DMS 273 treated with DMSO at 0.1 percent for 48 hours (cell line): ENCODE data around the gene AGAP3.

Experiments used
- DNase-seq: peaks from one replicate; lab custom pipeline; 2025; lab: John Stamatoyannopoulos, UW

The AGAP3 gene

GRCh38 chr7:151124481-151124880, 38.2 kb downstream of the AGAP3 start:
- DNase-seq: no peak

DNA sequence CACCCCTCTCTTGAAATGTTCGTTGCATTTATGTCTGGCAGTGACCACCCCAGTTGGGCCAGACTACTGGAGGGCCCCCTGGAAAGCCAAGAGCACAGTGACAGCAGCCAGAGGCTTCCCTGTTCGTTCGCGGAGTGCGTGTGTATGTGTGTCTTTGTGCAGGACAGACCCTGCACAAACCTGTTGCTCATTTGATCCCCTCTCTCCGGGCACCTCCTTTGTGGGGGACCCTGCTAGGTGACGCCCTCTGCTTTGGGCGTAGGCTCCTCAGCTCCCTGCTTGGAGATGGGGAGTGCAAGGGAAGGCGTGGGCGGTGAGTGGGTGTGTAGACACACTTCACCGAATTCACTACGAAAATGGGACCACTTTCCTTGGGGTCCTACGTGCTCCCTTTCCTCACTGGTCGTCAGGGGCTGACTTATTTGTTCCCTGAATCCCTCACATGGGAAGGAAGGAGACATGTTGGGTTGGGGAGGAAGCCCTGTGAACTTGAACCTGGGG, 38.7 kb downstream of the AGAP3 start:
- no peak for DNase-seq

- DNase-seq: no peak
These were observed 39.2 kb downstream of the AGAP3 start for GRCh38 chr7:151125470-151125845.

DNA sequence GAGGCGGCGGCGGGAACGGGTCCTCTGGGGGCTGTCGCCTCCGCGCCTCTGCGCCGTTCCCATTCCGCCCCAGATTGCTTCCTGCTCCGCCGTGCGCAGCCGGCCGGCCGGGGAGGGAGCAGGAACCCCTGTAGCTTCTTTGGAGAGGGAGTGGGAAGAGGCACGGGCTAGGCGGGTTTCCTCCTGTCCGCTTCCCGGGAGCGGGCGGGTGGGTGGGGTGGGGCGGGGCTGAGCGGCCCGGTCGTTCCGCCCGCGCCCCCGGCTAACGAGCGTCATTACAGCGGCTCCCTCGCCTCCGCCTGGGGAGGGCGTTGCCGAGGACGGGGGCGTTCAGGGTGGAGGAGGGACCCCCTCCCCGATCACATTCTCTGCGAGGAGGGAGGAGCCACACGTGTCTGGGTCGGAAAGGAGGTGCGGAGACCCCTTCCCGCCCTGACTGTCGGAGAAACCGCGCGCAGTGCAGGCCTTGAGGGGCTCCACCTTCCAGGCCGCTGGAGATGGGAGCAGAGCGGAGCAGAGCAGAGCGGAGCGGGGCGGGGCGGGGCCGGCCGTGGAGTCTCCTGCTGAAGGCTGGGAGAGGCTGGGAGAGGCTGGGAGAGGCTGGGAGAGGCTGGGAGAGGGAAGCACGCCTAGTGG, 39.7 kb downstream of the AGAP3 start:
- DNase-seq: no peak

DNA sequence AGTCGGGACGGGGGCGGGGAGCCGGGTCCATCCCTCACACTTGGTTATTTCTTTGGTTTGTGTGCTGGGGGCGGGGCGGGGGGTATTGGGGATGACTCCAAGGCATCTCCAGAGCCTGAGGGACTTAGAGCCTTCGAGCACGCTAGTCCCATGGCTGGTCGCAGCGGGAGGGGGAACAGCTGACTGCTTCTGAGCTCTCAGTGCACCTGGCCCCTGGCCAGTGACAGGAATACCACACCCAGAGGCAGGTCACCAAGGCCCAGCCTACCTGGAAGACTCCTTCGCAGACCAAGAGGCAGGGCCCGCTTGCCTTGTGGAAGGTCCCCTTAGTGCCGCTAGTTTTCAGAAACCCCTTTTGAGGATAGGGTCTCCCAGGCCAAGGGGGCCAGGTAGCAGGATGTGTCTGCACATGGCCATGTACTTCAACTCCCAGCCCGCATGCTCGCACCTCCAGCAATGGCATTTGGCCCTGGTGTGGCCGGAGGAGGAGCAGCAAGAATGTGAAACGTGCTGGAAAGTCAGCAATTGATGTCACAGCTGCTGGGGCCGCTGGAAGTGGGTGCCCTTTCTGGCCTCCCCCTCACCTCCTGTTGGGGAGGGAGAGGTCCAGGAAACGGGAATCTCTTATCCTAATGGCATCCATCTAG, 40.3 kb downstream of the AGAP3 start:
- no peak for DNase-seq

GRCh38 chr7:151128144-151128543, 41.9 kb downstream of the AGAP3 start:
- DNase-seq: no peak

GRCh38 chr7:151128716-151129115, 42.4 kb downstream of the AGAP3 start:
- DNase-seq: no peak

- DNase-seq: no peak
These were observed 43.1 kb downstream of the AGAP3 start for GRCh38 chr7:151129117-151129959.

- no peak for DNase-seq
These were observed 43.8 kb downstream of the AGAP3 start for GRCh38 chr7:151129960-151130591.

GRCh38 chr7:151130741-151131157, 44.5 kb downstream of the AGAP3 start:
- DNase-seq: no peak

- no peak for DNase-seq
These were observed 44.9 kb downstream of the AGAP3 start for GRCh38 chr7:151131224-151131591.

DNA sequence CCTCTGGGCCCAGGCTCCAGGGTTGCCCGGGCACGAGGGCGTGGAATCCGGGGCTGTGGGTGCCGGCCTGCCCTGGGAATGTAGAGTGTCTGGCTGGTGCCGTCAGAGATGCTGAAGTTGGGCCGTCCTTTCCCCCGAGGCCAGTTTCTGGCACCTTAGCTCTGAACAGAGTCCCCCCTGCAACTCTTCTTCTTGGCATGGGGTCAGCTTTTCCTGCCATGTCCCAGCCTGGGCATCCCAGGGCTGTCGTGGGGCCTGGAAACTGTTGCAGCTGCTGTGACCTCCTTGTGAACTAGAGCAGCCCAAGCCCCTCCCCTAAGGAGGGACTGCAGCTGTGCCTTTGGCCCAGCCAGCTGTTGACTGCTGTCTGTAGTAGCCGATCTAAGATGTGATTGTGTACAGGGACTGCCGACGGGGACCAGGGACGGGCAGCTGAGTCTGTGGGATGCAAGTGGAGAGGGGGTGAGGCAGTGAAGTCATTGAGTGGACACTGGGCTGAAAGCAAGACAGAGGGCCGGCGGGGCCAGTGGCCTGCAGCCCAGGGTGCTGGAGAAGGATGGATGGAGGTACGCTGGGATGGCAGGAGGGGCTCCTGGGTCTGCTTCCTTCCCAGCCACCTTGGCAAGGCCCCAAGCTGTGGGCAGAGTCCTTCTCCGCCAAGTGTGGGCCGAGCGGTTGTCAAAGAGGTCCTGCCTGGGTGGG, 45.5 kb downstream of the AGAP3 start:
- DNase-seq: no peak

DNA sequence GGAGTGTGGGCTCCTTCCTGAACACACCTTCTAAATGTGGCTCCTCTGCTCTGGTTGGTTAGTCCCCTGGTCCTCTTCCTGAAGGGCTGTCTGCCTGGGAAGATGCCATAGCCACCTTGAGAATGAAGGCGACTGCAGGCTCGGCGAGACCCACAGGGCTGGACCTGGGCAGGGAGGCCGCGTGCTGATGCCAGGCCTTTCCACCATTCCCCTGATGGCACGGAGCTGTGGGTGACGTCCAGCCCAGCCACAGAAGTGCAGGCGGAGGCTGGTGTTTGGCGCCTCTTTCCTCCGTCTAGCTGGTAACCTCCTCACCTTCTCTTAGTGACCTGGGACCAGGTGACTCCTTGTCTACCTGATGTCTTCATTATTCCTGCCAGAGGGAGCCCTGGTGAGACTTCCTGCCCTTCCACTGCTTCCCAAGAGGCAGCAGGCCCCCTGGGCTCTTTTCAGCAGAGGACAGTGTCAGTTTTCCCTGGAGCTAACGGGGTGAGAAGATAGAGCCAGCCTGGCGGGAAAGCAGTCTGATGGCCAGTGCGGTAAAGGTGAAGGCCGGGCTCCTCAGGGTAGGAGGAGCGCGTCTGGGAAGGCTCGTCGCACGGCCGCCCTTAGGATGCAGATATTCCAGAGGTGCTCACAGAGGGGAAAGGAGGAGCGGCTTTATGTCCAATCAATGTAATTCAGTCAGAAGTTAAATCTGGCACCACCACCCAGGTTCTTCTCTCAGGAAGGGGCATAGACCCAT, 46.4 kb downstream of the AGAP3 start:
- DNase-seq: no peak

GRCh38 chr7:151133266-151133985, 47.2 kb downstream of the AGAP3 start:
- no peak for DNase-seq

- no peak for DNase-seq
These were observed 47.9 kb downstream of the AGAP3 start for GRCh38 chr7:151133986-151134742.

DNA sequence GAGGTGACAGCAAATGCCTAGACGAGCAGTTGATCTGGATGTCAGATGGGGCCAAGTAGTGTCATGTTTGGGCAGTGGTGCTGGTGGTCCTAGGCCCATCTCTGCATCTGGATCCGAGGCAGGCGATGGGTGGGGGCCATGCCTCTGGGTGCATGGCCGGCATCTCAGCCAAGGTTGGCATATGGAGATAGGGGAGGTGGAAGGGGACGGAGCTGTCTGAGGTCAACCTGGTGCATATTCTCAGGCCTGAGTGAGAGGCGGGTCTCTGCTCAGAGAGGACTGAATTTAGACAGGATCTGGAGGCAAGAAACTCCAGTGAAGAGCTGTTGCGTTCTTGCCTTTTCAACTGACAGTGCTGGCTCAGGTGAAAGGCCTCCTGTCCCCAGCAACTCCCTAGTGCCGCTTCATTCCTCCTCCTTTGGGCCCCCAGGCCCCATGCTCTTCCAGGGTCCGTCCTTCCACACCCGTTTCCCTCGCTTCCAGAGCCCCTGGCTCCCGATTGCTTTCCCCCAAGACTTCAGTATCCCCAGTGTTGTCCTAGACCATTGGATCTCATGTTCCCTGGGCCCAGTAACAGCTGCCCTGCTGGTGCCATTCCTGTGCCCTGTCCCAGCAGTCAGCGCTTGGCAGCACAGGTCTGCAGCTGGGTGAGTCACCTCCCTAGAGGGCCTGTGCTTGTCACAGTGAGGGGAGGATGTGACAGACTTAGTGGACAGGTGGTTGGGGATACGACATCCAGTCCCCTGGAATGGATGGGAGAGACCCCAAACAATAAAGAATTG, 48.7 kb downstream of the AGAP3 start:
- DNase-seq: no peak

GRCh38 chr7:151135525-151135845, 49.2 kb downstream of the AGAP3 start:
- DNase-seq: no peak

DNA sequence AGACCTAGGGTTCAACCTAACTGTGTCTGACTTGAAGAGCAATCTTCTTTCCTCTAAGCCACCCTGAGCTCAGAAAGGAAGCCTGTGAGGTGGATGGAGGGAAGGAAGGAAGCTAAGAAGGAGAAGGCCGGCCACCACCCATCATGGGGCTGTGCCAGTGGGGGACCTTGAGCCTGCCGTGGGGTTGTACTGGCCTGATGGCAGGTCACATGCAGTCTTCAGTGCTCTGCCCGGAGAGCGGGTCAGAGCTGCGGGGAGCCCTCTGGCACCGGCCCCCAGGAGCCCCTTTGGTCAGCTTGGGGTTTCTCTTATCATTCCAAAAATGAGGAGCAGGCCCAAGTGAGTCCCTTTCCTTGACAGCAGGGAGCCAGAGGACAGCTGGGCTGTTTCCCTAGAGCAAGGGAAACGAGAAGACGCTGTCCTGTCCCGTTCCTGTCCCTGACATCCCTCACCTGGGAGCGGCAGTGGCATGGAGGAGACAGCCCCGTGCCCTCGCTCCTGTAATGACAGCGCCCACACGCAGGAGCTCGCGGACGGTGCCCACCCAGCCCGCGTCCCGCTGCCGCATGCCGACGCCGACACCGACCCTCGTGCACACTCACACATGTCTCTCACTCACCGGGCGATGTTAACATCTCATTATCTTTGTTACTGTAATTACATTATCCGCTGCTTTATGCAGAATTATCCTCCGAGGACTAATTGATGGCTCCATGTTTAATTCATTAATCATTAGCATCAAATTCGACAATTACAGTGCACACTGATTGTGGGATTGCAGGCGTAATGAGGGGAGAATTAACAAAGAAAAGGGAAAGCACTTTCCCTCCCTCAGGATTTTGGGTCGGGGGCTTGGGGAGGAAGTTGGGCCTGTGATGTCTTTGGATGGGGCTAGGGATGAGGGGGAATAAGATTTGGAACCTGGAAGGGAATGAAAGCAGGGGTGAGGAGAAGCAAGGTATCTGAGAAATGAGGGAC, 49.9 kb downstream of the AGAP3 start:
- no peak for DNase-seq
